OCI-LY3 (cell line): ENCODE data around the gene TPCN2.

Experiments used
- H2AFZ ChIP-seq: fragments of 200-600, 300-600 bp; shearing (Covaris generic); 2 replicates; pipeline ENCODE4 v1.6.0; 2014; ENCODE audit warnings: antibody characterized with exemption, low read depth, low read length
- H3K27ac ChIP-seq: fragments of 200-600, 300-600 bp; sonication (generic); 2 replicates; pipeline ENCODE4 v1.5.1; 2014; ENCODE audit warnings: mild to moderate bottlenecking, low read length, moderate library complexity, mixed read lengths
- H3K27me3 ChIP-seq: fragments of 200-600, 300-600 bp; sonication (generic); 2 replicates; pipeline ENCODE4 v1.6.1; 2014; ENCODE audit warnings: low read depth, low read length, mixed read lengths
- H3K36me3 ChIP-seq: fragments of 200-600, 300-600 bp; sonication (generic); replicated peaks from 2 replicates; pipeline ENCODE3; 2014; ENCODE audit warnings: low read depth, low read length, mixed read lengths
- H3K4me1 ChIP-seq: fragments of 300-600, 200-600 bp; sonication (generic); 2 replicates; pipeline ENCODE4 v1.6.1; 2014; ENCODE audit warnings: low read length, mixed read lengths
- H3K4me2 ChIP-seq: fragments of 200-600, 300-600 bp; sonication (generic); 2 replicates; pipeline ENCODE4 v1.6.1; 2014; ENCODE audit warnings: low read length, mixed read lengths
- H3K4me3 ChIP-seq: fragments of 300-600, 200-600 bp; sonication (generic); 2 replicates; pipeline ENCODE4 v1.5.1; 2014; ENCODE audit warnings: antibody characterized with exemption, mild to moderate bottlenecking, low read length, moderate library complexity
- H3K79me2 ChIP-seq: fragments of 300-600, 200-600 bp; shearing (Covaris generic); 2 replicates; pipeline ENCODE4 v1.6.1; 2014; ENCODE audit warnings: mild to moderate bottlenecking, low read length, mixed read lengths
- H3K9ac ChIP-seq: fragments of 300-600, 200-600 bp; shearing (Covaris generic); 2 replicates; pipeline ENCODE4 v1.6.0; 2014; ENCODE audit warnings: mild to moderate bottlenecking, low read length, moderate library complexity
- H3K9me3 ChIP-seq: fragments of 200-600, 300-600 bp; shearing (Covaris generic); 2 replicates; pipeline ENCODE4 v1.6.1; 2014; ENCODE audit warnings: low read length, mixed read lengths; ENCODE audit not compliant: insufficient read depth
- H4K20me1 ChIP-seq: fragments of 200-600, 300-600 bp; sonication (generic); 2 replicates; pipeline ENCODE4 v1.6.1; 2016; ENCODE audit warnings: low read length, mixed read lengths; ENCODE audit not compliant: insufficient read depth
- EZH2phosphoT487 ChIP-seq: fragments of 200-600 bp; shearing (Covaris generic); IDR thresholded peaks from 2 replicates; pipeline ENCODE4 v1.6.1; 2018; ENCODE audit warnings: antibody characterized with exemption, mixed run types, low read depth
- TF ChIP-seq, protein P1 (sequence below): fragments of 200-600, 300-600 bp; sonication (generic); IDR thresholded peaks from 2 replicates; pipeline ENCODE4 v1.5.1; 2014; ENCODE audit warnings: antibody characterized with exemption, low read length, low read depth

The TPCN2 gene

DNA sequence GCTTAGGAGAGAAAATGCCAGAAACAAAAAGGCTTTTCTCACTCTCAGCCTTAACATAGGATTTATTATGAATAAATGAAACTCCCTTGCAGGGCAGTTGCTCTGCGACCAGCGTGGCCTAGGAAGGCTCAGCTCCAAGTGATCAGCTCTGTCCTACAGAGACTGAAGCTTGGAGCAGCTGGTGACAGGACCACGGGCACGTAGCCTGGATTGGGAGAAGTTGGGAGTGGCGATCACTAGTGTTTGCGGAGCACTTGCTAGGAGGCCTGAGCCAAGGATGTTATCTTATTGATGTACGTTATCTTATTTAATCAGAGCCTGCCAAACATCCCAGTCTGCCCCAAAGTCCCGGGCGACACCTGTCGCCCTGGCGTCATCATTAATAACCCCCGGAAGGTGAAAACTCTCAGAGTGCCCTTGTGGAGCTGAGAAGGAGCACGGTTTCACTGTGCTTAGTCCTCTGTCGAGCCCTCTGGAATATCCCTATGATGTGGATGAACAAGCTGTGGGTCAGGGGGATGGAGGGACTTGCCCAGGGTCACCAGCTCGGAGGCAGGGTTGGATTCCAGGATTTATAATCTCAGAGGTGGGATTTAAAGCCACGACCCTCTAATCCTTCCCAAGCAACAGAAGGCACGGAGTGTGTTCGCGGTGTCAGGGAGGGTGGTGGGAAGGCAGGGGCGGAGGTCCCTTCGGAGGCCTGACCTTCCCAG, 66.2 kb downstream of the TPCN2 start:
- Histone ChIP-seq H3K4me2 (no peak overlapping the region), H3K9me3 (no peaks in the 10 kb centered on the region), H3K79me2 (no peaks in the 10 kb centered on the region), H3K4me3 (no peak overlapping the region), H3K9ac (no peak overlapping the region), H3K27me3 (no peaks in the 10 kb centered on the region), H3K27ac (no peak overlapping the region), H3K4me1 (no peaks in the 10 kb centered on the region), H4K20me1 (no peaks in the 10 kb centered on the region), H3K36me3 (no peaks in the 10 kb centered on the region), H2AFZ (no peak overlapping the region)
- TF ChIP-seq EZH2phosphoT487: no peak
- TF ChIP-seq, protein P1, sequence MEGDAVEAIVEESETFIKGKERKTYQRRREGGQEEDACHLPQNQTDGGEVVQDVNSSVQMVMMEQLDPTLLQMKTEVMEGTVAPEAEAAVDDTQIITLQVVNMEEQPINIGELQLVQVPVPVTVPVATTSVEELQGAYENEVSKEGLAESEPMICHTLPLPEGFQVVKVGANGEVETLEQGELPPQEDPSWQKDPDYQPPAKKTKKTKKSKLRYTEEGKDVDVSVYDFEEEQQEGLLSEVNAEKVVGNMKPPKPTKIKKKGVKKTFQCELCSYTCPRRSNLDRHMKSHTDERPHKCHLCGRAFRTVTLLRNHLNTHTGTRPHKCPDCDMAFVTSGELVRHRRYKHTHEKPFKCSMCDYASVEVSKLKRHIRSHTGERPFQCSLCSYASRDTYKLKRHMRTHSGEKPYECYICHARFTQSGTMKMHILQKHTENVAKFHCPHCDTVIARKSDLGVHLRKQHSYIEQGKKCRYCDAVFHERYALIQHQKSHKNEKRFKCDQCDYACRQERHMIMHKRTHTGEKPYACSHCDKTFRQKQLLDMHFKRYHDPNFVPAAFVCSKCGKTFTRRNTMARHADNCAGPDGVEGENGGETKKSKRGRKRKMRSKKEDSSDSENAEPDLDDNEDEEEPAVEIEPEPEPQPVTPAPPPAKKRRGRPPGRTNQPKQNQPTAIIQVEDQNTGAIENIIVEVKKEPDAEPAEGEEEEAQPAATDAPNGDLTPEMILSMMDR: no peak

DNA sequence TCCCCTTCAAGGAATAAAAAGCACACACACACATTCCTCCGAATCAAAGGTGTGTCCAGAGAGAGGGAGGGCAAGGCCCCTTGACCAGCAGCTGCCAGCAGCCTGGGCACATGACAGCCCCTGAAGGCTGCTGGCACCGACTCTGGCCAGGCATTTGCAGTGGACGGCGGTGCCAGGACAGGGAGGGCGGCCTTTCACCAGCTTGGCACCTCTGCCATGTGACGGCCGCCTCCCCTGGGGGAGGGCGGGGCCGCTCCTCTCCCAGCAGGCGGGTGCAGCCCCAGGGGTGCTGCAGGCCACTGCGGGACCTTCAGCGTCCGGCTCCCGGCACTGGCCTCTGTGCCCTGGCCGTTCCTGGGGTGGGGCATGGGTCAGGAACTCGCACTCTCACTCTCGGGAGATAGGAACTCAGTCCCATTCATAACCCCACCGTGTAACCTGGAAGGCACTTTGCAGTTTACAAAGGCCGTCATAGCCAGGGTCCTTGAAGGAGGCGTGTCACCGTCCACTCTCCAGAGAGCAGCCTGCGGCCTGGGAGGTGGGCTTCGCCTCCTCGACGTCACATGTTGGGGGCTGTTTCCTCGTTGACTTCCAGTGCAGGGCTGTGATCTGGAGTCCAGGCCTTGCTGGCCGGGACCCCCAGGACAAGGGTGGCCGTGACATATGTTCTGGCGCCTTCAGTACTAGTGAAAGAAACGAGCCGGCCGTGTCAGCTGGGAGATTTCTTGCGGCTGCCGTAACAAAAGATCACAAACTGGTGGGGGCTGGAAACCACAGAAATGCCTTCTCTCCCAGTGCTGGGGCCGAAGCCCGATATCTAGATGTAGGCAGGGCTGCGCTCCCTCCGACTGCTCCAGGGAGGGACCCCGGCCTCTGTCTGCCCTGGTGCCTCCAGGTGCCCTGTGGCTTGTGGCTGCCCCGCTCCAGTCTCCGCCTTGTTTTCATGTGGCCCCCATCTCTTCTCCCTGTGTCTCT, 67.1 kb downstream of the TPCN2 start:
- Histone ChIP-seq H3K4me3 (no peak overlapping the region), H3K9ac (no peak overlapping the region), H3K36me3 (no peaks in the 10 kb centered on the region), H3K27ac (no peak overlapping the region), H3K79me2 (no peaks in the 10 kb centered on the region), H3K9me3 (no peaks in the 10 kb centered on the region), H3K27me3 (no peaks in the 10 kb centered on the region), H4K20me1 (no peaks in the 10 kb centered on the region), H2AFZ (no peak overlapping the region), H3K4me2 (no peak overlapping the region), H3K4me1 (no peaks in the 10 kb centered on the region)
- no peak for TF ChIP-seq EZH2phosphoT487
- TF ChIP-seq, protein P1: no peak

DNA sequence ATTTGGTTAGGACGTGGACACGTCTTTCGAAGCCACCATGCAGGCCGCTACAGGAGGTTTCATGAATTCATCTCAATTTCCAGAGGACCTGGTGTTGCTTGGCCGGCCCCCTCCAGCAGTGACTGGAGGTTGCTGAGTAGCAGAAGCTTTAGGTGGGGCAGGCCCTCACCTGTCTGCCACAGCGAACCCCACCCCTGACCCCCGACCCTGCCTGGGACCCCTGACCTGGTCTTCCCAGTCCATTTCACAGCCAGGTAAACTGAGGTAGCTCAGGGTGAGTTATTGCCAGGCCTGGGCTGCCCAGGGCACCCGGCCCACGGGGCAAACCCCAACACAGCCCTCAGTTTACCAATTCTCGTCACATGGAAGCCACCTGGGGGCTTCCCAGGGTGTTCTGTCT, 67.9 kb downstream of the TPCN2 start:
- H3K9me3 ChIP-seq: no peaks in the 10 kb centered on the region
- no peak overlapping the region for H3K4me2 ChIP-seq
- no peak overlapping the region for H3K9ac ChIP-seq
- no peak overlapping the region for H2AFZ ChIP-seq
- no peaks in the 10 kb centered on the region for H3K4me1 ChIP-seq
- H3K27me3 ChIP-seq: no peaks in the 10 kb centered on the region
- no peaks in the 10 kb centered on the region for H3K36me3 ChIP-seq
- no peaks in the 10 kb centered on the region for H4K20me1 ChIP-seq
- no peaks in the 10 kb centered on the region for H3K79me2 ChIP-seq
- no peak overlapping the region for H3K27ac ChIP-seq
- TF ChIP-seq, protein P1: no peak
- no peak for TF ChIP-seq EZH2phosphoT487
- no peak overlapping the region for H3K4me3 ChIP-seq

DNA sequence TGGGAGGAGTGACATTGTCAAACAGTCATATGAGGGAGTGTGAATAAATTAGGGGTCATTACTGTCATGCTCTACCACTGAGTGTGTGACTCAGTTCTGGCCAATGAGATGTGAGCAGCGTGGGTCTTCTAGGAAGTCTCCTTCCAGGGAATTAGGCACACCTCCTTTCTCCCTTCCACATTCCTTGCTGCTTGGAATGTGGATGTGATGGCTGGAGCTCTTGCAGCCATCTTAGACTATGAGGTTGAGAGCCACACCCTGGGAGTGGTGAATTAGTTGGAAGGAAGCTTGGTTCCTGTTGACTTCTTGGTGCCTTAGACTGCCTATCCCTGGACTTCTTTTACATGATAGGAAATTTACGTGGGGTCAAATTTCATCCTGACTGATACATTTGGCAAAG, 70.5 kb downstream of the TPCN2 start:
- Histone ChIP-seq H2AFZ (no peak overlapping the region), H3K4me3 (no peak overlapping the region), H4K20me1 (no peaks in the 10 kb centered on the region), H3K36me3 (no peaks in the 10 kb centered on the region), H3K4me1 (peaks cover 17% of the 10 kb centered on the region), H3K9ac (no peak overlapping the region), H3K79me2 (no peaks in the 10 kb centered on the region), H3K27ac (no peak overlapping the region), H3K4me2 (no peak overlapping the region), H3K9me3 (no peaks in the 10 kb centered on the region), H3K27me3 (0 out of 2 replicates have a peak, but pooled peaks cover 3% of the 10 kb centered on the region)
- no peak for TF ChIP-seq EZH2phosphoT487
- TF ChIP-seq, protein P1: no peak
